ENCODE measurements around the gene UGT1A7.
"Not testable (repeated sequence)": the region's sequence is repeated elsewhere in the genome, so short reads cannot be mapped to it uniquely, and the experiment has no call there.

UGT1A7 gene

GRCh38 chr2:233684640-233685039, 2.9 kb downstream of the UGT1A7 start:
- DNase-seq: no peak

DNA sequence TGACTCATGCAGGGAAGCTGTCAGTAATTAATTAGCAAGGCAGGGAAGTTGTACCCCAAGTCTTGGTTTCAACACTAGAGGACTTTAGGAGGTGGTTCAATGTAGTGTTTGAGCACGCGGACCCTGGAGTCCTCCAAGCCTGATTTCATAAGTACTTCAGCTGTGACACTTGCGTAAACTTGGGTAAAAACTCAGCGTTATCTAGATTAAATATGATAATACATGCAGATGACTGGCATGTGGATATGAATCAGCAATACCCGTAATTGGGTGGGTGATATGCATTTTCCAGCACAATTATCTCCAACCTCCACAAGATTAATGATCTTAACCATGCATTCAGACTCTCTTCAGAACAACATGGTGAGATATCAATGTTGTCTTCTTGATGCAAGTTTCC, 5.2 kb downstream of the UGT1A7 start:
- no peak for DNase-seq

DNA sequence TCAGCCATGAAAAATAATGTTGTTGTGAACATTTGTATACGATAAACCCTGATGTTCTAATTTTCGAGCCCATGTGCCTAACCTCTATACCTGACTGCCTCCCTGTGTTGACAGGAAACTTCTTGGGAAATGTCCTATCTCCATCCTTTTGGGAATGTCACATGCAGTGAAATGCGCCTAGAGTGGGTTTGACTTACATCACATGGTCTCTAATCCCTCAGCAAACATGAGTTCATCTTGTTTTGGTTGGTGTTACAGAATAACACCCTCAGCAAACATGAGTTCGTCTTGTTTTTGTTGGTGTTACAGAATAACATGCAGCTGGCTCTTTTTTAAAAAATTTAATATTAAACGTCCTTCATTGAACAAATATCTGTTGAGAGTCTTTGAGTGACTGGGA, 6.6 kb downstream of the UGT1A7 start:
- DNase-seq: no peak

DNA sequence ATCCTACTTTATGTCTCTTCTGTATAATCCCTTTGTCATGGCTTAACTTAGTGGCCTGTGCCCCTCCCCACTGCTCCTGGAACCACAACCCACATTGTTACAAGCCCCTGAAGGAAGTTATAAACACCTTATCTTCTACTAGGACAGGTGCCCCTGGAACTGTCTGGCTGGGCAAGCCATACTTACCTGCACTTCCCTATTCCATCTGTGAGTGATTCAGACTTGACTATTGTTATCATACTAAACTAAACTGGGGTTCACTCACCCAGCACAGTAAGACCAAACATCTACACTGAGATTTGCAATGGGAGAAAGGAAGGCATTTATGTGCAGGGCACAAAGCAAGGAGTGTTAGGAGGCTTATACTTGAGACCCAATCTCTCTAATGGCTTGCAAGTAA, 7.3 kb downstream of the UGT1A7 start:
- DNase-seq: no peak

GRCh38 chr2:233689501-233689900, 7.8 kb downstream of the UGT1A7 start:
- no peak for DNase-seq

DNA sequence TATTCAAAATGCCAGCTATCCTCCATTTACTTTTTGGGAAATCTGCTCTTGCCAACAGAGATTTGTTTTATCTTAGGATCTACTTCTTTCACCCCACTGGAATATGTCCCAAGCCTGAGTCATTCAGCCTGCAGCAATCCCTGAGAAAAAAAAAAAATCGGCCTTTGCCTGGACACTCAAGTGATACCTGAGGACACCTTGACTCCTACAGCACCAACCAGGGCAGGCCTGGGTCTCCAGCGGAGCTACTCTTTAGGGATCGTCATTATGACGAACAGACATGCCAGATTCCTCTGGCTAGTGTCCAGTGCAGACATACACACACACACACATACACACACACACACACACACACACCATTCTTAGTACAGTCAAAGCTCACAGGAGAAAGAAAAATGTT, 8.7 kb downstream of the UGT1A7 start:
- no peak for DNase-seq

- no peak for DNase-seq
These were observed 10.0 kb downstream of the UGT1A7 start for GRCh38 chr2:233691443-233692433.

GRCh38 chr2:233692648-233693047, 10.9 kb downstream of the UGT1A7 start, which contains the start of gene UGT1A6:
TSS of gene UGT1A6 (plus strand) at chr2:233692890. CDS start at chr2:233693005, 115 bp downstream.
- no peak for DNase-seq

GRCh38 chr2:233693963-233694362, 12.3 kb downstream of the UGT1A7 start:
- DNase-seq: no peak

DNA sequence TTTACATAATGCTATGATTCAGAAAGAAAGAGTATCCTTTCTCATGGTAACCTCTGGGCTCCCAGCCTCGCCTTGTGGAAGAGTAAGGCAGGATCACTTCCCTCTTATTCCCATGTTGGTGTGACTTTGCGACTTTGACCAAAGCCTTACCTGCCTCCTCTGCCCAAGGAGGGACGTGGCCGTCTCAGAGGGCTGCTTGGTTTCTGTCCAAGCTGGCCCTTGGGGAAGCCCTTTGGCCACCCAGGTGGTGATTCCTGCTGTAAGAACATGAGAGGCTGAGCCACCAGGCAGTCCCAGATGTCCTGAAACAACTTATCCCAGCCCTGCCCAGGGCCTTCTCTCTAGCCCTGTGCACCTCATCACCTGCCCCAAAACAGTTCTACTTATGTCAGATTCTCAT, 17.0 kb downstream of the UGT1A7 start:
- DNase-seq: no peak

GRCh38 chr2:233699424-233700027, 17.8 kb downstream of the UGT1A7 start:
- DNase-seq: no peak

DNA sequence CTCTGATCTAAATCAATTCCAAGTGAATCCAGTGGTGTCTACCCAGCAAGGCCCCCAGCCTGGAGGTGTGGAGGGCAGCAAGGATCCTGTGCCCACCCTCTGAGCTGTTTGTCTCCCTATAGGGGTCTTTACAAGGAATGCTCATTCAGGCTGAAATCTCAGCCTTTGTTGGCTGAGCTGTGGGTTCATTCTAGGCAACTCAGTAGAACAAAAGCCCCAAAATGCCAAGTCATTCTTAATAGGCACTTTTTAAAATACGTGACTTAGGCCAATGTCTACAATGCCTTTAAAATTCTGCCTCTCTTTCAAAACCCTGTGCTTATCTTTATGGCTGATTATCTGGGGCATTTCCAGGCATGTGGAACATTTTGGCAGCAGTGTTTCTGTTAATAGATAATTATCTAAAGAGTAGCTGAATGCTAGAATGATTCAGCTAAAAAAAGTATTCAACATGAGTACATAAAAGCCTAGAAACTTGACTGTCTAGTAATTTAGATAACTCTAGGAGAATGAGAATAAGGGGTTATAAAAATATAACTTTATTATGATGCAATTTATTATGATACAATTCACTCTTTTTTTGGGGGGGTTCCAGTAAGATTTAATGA, 18.4 kb downstream of the UGT1A7 start:
- no peak for DNase-seq

DNA sequence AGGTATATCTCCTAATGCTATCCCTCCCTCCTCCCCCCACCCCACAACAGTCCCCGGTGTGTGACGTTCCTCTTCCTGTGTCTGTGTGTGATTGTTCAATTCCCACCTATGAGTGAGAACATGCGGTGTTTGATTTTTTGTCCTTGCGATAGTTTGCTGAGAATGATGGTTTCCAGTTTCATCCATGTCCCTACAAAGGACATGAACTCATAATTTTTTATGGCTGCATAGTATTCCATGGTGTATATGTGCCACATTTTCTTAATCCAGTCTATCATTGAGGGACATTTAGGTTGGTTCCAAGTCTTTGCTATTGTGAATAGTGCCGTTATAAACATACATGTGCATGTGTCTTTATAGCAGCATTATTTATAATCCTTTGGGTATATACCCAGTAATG, 19.1 kb downstream of the UGT1A7 start:
- DNase-seq: not testable (repeated sequence)

GRCh38 chr2:233702238-233702637, 20.5 kb downstream of the UGT1A7 start:
- no peak for DNase-seq

GRCh38 chr2:233705911-233706506, 24.3 kb downstream of the UGT1A7 start:
- DNase-seq: no peak

DNA sequence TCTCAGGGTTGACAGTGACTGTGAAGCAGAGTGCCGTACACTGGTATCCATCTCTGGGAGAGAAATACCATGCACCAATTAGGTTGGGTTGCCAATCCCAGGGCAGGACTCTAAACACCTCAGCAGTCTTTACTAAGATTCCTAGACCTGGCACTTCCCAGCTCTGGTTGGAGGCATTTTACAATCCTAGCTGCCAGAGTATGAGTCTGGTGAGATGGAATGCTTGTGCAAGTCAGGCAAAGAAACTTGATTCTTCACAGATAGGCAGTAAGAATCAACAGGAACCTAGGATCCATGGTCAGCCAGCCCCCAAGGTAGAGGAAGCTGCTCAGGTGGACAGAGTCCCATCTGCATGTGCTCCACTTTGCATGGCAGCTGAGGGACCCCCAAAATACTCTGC, 25.0 kb downstream of the UGT1A7 start:
- DNase-seq: no peak

DNA sequence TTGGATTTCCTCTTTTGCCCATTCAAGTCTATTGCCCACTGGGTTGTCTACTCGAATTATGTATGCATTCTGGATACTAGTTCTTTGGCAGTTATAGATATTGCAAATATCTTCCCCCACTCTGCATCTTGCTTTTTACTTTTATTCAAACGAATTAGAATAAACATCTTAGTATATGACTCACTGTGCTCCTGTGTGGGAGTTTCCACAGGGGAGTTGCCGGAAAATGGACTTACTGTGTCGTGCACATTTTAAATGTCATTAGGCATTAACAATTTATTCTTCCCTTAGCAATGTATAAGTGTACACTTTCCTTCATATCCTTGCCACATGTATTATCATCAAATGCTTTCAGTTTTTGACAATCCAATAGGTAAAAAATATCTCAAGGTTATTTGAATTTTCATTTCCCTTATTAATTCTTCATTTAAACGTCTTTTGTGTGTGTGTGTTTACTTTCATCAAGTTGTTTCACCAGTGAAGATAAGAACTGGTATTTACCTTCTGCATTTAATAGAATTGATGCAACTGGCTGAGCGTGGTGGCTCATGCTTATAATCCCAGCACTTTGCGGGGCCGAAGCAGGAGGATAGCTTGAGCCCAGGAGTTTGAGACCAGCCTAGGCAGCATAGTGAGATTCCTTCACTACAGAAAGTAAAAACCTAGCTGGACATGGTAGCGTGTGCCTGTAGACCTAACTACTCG, 26.4 kb downstream of the UGT1A7 start:
- DNase-seq: no peak

- no peak for DNase-seq
These were observed 27.2 kb downstream of the UGT1A7 start for GRCh38 chr2:233708942-233709341.

GRCh38 chr2:233711312-233712008, 29.8 kb downstream of the UGT1A7 start:
- no peak for DNase-seq

DNA sequence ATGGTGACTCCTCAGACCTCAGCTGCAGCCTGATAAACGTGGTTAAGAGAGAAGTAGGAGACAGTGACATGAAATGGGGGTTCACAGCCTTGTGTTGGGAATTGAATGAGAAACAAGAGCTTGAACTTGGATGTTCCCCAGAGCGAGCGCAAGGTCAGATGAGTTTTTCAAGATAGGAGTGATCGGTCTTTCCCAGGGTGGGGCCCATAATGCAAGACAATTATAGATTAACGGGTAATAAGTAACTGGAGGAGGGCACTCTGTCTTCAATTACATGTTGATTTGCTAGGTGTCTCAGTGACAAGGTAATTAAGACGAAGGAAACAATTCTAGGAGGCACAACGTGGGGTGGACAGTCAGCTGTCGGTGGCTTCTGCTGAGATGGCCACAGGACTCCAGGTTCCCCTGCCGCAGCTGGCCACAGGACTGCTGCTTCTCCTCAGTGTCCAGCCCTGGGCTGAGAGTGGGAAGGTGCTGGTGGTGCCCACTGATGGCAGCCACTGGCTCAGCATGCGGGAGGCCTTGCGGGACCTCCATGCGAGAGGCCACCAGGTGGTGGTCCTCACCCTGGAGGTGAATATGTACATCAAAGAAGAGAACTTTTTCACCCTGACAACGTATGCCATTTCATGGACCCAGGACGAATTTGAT, 31.0 kb downstream of the UGT1A7 start, which contains the start of gene UGT1A5:
Gene UGT1A5 (plus strand): TSS at position 297 of the 651 bp plus-strand sequence. CDS start 85 bp downstream, at position 382.
- no peak for DNase-seq

DNA sequence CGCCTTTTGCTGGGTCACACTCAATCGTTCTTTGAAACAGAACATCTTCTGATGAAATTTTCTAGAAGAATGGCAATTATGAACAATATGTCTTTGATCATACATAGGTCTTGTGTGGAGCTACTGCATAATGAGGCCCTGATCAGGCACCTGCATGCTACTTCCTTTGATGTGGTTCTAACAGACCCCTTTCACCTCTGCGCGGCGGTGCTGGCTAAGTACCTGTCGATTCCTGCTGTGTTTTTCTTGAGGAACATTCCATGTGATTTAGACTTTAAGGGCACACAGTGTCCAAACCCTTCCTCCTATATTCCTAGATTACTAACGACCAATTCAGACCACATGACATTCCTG, 31.5 kb downstream of the UGT1A7 start:
- DNase-seq: no peak
